Osteoblast (primary cell): Measurements from ENCODE around the gene SLC12A2. TPM values are rescaled to one million over a fixed set of nuclear protein-coding genes. Genes with fewer than 3 reads are reported as not detected.

Experiments used
- DNase-seq: peaks from one replicate; pipeline ENCODE4 v3.0.0; 2011; ENCODE audit warnings: low spot score, mixed read lengths; ENCODE audit not compliant: insufficient read length; ENCODE audit errors: missing footprints
- H2AFZ ChIP-seq: 2 replicates; pipeline ENCODE4 v1.6.0; 2011; ENCODE audit warnings: mild to moderate bottlenecking, low read length
- H3K27ac ChIP-seq: 2 replicates; pipeline ENCODE4 v1.5.1; 2011; ENCODE audit warnings: mild to moderate bottlenecking, low read depth, low read length, moderate library complexity
- H3K27me3 ChIP-seq: 2 replicates; pipeline ENCODE4 v1.6.0; 2012; ENCODE audit warnings: mild to moderate bottlenecking, control low read depth, inconsistent platforms, low read length, moderate library complexity; ENCODE audit not compliant: insufficient read depth
- H3K36me3 ChIP-seq: 2 replicates; pipeline ENCODE4 v1.5.1; 2011; ENCODE audit warnings: mild to moderate bottlenecking, low read length, control low read depth, moderate library complexity; ENCODE audit not compliant: insufficient read depth
- H3K4me1 ChIP-seq: 2 replicates; pipeline ENCODE4 v1.5.1; 2011; ENCODE audit warnings: mild to moderate bottlenecking, low read length, control low read depth, moderate library complexity; ENCODE audit not compliant: insufficient read depth
- H3K4me2 ChIP-seq: 2 replicates; pipeline ENCODE4 v1.6.0; 2011; ENCODE audit warnings: mild to moderate bottlenecking, low read length; ENCODE audit not compliant: insufficient read depth
- H3K4me3 ChIP-seq: fragments of 200-600 bp; sonication (generic); 3 replicates; pipeline ENCODE4 v1.5.1; 2012; ENCODE audit warnings: mild to moderate bottlenecking, low read length, inconsistent platforms; ENCODE audit not compliant: insufficient read depth
- H3K79me2 ChIP-seq: 2 replicates; pipeline ENCODE4 v1.6.0; 2012; ENCODE audit warnings: mild to moderate bottlenecking, low read length, control low read depth, inconsistent platforms; ENCODE audit not compliant: insufficient read depth
- H3K9me3 ChIP-seq: 2 replicates; pipeline ENCODE4 v1.5.1; 2011; ENCODE audit warnings: low read depth, low read length, control low read depth
- H4K20me1 ChIP-seq: 2 replicates; pipeline ENCODE4 v1.6.0; 2012; ENCODE audit warnings: mild to moderate bottlenecking, low read length, control low read depth; ENCODE audit not compliant: insufficient read depth
- CTCF ChIP-seq: IDR thresholded peaks from 2 replicates; pipeline ENCODE4 v1.5.1; 2011; ENCODE audit warnings: mild to moderate bottlenecking, low read depth, low read length, moderate library complexity; ENCODE audit errors: extremely low read depth
- total RNA-seq: library from RNA; depleted of rRNA; stranded (reverse); fragments of >200 nt; gene quantifications from 2 replicates; pipeline ENCODE4 v1.2.3, GENCODE V29; 2012

SLC12A2 gene
- total RNA-seq, 1 donor = 25.3 TPM

DNA sequence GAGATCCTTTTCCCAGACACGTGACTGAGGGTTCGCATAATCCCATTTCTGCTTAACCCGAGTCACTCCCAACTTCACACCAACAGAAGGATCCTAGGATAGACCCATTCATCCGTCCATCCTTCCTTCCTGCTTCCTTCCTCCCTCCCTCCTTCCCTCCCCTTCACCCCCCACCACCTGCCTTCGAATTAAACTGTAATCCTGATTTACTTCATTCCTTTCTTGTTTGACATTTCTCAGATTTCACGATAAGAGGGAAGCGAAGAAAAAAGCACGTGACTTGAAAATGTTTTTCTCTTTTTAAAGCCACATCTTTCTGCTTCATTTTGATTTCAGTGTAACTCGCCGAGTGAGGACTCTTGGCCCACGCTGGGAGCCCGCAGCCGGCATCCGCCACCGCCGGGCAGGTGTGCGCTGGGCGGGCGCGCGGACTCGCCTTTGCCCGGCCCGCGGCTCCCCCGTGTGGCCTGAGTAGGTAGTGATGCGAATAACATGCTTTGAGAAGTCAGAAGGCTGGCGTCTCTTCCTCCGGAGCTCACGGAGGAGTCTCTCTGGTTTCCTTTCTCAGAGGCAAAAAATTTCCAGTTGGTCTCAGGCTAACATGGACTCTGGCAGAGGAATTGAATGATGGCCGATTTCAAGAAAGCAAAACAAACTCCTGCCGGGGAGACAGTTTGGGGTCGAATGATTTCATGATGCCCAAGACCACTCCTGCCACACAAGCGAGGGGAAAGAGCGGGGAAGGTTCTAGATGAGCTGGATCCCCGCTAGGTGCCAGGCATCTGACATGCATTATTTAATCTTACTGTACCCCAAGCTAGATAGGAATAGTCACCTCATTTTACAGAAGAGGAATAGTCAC is 117.7 kb downstream of the SLC12A2 start:
- Histone ChIP-seq H3K9me3 (no peaks in the 10 kb centered on the region), H4K20me1 (no peaks in the 10 kb centered on the region), H3K36me3 (no peaks in the 10 kb centered on the region), H2AFZ (peak overlapping the region; percentile 25), H3K4me3 (peak overlapping the region; percentile 60), H3K4me1 (peaks cover 3% of the 10 kb centered on the region), H3K27me3 (no peaks in the 10 kb centered on the region), H3K27ac (no peak overlapping the region), H3K79me2 (no peaks in the 10 kb centered on the region), H3K4me2 (peak overlapping the region; percentile 83)
- DNase-seq = peak; percentile 93
- peak; percentile 76 for TF ChIP-seq CTCF

DNA sequence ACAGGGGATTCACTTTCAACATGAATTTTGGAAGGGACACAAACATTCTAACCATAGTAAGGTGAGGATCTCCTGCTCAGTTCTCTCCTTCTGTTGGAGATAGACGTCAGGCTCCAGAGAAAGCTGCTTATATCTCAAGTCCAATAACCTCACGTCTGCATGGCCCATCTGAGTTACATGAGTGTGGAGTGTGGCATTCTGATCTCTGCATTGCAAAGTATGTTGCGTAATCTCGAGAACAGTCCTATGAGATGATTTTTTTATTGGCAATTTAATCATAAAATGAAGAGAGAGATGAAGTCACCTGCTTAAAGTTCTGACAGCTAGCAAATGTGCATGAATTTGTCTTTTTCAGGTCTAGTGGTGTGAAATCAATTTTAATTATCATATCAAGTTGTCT is 118.8 kb downstream of the SLC12A2 start:
- no peak for TF ChIP-seq CTCF
- DNase-seq = no peak
- Histone ChIP-seq H3K79me2 (no peaks in the 10 kb centered on the region), H3K27ac (no peak overlapping the region), H3K4me2 (no peak overlapping the region), H4K20me1 (no peaks in the 10 kb centered on the region), H3K9me3 (no peaks in the 10 kb centered on the region), H3K4me1 (peaks cover 3% of the 10 kb centered on the region), H3K36me3 (no peaks in the 10 kb centered on the region), H2AFZ (no peak overlapping the region), H3K4me3 (no peak overlapping the region), H3K27me3 (no peaks in the 10 kb centered on the region)

DNA sequence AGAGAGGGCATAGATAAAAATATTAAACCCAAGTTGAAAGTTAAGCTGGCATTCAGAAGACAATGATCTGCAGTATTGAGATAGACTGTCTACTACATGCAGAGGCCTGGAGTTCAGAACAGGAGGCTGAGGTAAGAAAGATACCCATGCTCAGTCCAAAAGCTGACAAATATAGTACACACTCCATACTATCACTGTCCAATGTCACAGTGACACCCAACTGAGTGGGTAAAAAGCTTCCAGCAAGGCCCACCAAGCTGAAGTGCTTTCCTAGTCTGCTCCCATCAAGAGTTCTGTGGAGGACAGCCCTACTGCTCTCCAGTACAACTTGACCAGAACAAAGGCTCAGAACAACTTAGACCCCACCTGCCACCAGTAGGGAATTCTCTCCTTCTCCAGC is 124.9 kb downstream of the SLC12A2 start:
- H3K4me3 ChIP-seq = no peak overlapping the region
- no peaks in the 10 kb centered on the region for H4K20me1 ChIP-seq
- DNase-seq = no peak
- H3K79me2 ChIP-seq = no peaks in the 10 kb centered on the region
- H3K27me3 ChIP-seq = no peaks in the 10 kb centered on the region
- no peaks in the 10 kb centered on the region for H3K9me3 ChIP-seq
- no peak for TF ChIP-seq CTCF
- no peak overlapping the region for H3K27ac ChIP-seq
- H3K4me1 ChIP-seq = no peaks in the 10 kb centered on the region
- no peak overlapping the region for H3K4me2 ChIP-seq
- H3K36me3 ChIP-seq = no peaks in the 10 kb centered on the region
- H2AFZ ChIP-seq = no peak overlapping the region

DNA sequence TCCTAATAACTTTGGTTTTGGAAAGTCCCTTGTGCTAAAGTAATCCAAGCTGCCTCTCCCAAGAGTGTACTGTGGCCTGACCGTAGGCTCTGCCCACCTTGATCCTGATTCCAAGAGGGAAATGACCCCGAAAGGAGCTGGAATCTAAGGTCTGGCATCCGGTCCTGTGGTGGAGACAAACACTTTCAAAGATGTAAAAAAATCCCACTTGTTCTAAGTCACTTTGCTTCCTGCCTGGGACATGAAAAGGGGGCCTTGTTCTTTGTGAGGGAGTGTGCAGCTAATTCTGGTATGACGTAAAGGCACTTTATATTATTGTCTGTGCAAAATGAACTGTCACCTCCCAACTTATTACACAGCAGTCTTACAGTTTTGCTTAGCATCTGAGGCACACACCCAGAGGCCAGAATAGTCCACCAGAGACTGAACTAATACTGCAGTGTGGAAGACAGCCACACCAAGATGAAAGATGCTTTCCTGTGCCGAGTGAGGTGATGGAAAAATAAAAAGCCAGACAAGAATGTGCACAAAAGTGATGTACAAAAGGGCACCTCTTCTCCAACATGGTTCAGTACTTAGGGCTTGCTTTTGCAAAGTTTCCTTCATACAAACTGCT is 128.7 kb downstream of the SLC12A2 start:
- peaks cover 12% of the 10 kb centered on the region for H3K4me1 ChIP-seq
- no peaks in the 10 kb centered on the region for H3K79me2 ChIP-seq
- H3K4me2 ChIP-seq = no peak overlapping the region
- no peaks in the 10 kb centered on the region for H3K9me3 ChIP-seq
- no peak overlapping the region for H3K27ac ChIP-seq
- H3K36me3 ChIP-seq = no peaks in the 10 kb centered on the region
- H3K27me3 ChIP-seq = no peaks in the 10 kb centered on the region
- H2AFZ ChIP-seq = peak overlapping the region; percentile 8
- DNase-seq = peak; percentile 80
- no peak overlapping the region for H3K4me3 ChIP-seq
- no peaks in the 10 kb centered on the region for H4K20me1 ChIP-seq
- TF ChIP-seq CTCF = no peak
